ENCODE measurements around the gene IDI2. TPM values are rescaled to one million over a fixed set of nuclear protein-coding genes. Genes with fewer than 3 reads are reported as not detected.

The IDI2 gene
- total RNA-seq, 1 experiment from 2014 or later: not detected

DNA sequence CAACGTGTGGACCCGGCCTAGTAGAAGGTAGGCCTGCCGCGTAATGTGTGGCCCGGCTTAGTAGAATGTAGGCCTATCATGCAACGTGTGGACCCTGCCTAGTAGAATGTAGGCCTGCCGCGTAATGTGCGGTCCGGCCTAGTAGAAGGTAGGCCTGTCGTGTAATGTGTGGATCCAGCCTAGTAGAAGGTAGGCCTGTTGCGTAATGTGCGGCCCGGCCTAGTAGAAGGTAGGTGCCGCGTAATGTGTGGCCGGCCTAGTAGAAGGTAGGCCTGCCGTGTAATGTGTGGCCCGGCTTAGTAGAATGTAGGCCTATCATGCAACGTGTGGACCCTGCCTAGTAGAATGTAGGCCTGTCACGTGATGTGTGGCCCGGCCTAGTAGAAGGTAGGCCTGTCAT lies 49.3 kb downstream of the IDI2 start:
- CTCF ChIA-PET: no interaction called here
- DNase-seq (ENCODE audit: low spot score): no peak
- POLR2A ChIA-PET: no interaction called here
- Mint-ChIP-seq H3K36me3 (peaks cover 38% of the 10 kb centered on the region), H3K27ac (no peak overlapping the region), H3K4me3 (no peak overlapping the region), H3K4me1 (no peaks in the 10 kb centered on the region), H3K9me3 (peaks cover 52% of the 10 kb centered on the region), H3K27me3 (ENCODE audit: low read depth) (peaks cover 15% of the 10 kb centered on the region)
- ATAC-seq: no peak
- TF ChIP-seq ELF4 (CRISPR knock-in tag; IDR thresholded peaks at IDR 0.05; ENCODE audit: low read depth) (no peak), NR2C2 (CRISPR knock-in tag; IDR thresholded peaks at IDR 0.05) (no peak), MXD4 (CRISPR knock-in tag; IDR thresholded peaks at IDR 0.05; ENCODE audit: borderline replicate concordance) (no peak), ZNF671 (CRISPR knock-in tag; IDR thresholded peaks at IDR 0.05) (no peak), NFE2L1 (CRISPR knock-in tag; IDR thresholded peaks at IDR 0.05) (no peak), ZNF396 (CRISPR knock-in tag; IDR thresholded peaks at IDR 0.05; ENCODE audit: borderline replicate concordance) (no peak), CREB1 (CRISPR knock-in tag; IDR thresholded peaks at IDR 0.05) (no peak), ZNF138 (CRISPR knock-in tag; conservative IDR thresholded peaks at IDR 0.05) (no peak), IRF2 (CRISPR knock-in tag; IDR thresholded peaks at IDR 0.05; ENCODE audit: borderline replicate concordance, low read depth) (no peak)
- TF ChIP-seq, protein P1, sequence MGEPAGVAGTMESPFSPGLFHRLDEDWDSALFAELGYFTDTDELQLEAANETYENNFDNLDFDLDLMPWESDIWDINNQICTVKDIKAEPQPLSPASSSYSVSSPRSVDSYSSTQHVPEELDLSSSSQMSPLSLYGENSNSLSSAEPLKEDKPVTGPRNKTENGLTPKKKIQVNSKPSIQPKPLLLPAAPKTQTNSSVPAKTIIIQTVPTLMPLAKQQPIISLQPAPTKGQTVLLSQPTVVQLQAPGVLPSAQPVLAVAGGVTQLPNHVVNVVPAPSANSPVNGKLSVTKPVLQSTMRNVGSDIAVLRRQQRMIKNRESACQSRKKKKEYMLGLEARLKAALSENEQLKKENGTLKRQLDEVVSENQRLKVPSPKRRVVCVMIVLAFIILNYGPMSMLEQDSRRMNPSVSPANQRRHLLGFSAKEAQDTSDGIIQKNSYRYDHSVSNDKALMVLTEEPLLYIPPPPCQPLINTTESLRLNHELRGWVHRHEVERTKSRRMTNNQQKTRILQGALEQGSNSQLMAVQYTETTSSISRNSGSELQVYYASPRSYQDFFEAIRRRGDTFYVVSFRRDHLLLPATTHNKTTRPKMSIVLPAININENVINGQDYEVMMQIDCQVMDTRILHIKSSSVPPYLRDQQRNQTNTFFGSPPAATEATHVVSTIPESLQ (CRISPR knock-in tag; IDR thresholded peaks at IDR 0.05): no peak
- TF ChIP-seq, protein P2, sequence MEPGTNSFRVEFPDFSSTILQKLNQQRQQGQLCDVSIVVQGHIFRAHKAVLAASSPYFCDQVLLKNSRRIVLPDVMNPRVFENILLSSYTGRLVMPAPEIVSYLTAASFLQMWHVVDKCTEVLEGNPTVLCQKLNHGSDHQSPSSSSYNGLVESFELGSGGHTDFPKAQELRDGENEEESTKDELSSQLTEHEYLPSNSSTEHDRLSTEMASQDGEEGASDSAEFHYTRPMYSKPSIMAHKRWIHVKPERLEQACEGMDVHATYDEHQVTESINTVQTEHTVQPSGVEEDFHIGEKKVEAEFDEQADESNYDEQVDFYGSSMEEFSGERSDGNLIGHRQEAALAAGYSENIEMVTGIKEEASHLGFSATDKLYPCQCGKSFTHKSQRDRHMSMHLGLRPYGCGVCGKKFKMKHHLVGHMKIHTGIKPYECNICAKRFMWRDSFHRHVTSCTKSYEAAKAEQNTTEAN (CRISPR knock-in tag; IDR thresholded peaks at IDR 0.05): no peak
- TF ChIP-seq, protein P3, sequence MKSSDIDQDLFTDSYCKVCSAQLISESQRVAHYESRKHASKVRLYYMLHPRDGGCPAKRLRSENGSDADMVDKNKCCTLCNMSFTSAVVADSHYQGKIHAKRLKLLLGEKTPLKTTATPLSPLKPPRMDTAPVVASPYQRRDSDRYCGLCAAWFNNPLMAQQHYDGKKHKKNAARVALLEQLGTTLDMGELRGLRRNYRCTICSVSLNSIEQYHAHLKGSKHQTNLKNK (CRISPR knock-in tag; IDR thresholded peaks at IDR 0.05): no peak
- TF ChIP-seq, protein P4, sequence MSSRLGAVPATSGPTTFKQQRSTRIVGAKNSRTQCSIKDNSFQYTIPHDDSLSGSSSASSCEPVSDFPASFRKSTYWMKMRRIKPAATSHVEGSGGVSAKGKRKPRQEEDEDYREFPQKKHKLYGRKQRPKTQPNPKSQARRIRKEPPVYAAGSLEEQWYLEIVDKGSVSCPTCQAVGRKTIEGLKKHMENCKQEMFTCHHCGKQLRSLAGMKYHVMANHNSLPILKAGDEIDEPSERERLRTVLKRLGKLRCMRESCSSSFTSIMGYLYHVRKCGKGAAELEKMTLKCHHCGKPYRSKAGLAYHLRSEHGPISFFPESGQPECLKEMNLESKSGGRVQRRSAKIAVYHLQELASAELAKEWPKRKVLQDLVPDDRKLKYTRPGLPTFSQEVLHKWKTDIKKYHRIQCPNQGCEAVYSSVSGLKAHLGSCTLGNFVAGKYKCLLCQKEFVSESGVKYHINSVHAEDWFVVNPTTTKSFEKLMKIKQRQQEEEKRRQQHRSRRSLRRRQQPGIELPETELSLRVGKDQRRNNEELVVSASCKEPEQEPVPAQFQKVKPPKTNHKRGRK (CRISPR knock-in tag; IDR thresholded peaks at IDR 0.05; ENCODE audit: borderline replicate concordance): no peak
- TF ChIP-seq, protein P5, sequence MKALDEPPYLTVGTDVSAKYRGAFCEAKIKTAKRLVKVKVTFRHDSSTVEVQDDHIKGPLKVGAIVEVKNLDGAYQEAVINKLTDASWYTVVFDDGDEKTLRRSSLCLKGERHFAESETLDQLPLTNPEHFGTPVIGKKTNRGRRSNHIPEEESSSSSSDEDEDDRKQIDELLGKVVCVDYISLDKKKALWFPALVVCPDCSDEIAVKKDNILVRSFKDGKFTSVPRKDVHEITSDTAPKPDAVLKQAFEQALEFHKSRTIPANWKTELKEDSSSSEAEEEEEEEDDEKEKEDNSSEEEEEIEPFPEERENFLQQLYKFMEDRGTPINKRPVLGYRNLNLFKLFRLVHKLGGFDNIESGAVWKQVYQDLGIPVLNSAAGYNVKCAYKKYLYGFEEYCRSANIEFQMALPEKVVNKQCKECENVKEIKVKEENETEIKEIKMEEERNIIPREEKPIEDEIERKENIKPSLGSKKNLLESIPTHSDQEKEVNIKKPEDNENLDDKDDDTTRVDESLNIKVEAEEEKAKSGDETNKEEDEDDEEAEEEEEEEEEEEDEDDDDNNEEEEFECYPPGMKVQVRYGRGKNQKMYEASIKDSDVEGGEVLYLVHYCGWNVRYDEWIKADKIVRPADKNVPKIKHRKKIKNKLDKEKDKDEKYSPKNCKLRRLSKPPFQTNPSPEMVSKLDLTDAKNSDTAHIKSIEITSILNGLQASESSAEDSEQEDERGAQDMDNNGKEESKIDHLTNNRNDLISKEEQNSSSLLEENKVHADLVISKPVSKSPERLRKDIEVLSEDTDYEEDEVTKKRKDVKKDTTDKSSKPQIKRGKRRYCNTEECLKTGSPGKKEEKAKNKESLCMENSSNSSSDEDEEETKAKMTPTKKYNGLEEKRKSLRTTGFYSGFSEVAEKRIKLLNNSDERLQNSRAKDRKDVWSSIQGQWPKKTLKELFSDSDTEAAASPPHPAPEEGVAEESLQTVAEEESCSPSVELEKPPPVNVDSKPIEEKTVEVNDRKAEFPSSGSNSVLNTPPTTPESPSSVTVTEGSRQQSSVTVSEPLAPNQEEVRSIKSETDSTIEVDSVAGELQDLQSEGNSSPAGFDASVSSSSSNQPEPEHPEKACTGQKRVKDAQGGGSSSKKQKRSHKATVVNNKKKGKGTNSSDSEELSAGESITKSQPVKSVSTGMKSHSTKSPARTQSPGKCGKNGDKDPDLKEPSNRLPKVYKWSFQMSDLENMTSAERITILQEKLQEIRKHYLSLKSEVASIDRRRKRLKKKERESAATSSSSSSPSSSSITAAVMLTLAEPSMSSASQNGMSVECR (CRISPR knock-in tag; IDR thresholded peaks at IDR 0.05; ENCODE audit: borderline replicate concordance): no peak
- TF ChIP-seq, protein P6, sequence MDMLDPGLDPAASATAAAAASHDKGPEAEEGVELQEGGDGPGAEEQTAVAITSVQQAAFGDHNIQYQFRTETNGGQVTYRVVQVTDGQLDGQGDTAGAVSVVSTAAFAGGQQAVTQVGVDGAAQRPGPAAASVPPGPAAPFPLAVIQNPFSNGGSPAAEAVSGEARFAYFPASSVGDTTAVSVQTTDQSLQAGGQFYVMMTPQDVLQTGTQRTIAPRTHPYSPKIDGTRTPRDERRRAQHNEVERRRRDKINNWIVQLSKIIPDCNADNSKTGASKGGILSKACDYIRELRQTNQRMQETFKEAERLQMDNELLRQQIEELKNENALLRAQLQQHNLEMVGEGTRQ (CRISPR knock-in tag; IDR thresholded peaks at IDR 0.05): no peak
- TF ChIP-seq, protein P7, sequence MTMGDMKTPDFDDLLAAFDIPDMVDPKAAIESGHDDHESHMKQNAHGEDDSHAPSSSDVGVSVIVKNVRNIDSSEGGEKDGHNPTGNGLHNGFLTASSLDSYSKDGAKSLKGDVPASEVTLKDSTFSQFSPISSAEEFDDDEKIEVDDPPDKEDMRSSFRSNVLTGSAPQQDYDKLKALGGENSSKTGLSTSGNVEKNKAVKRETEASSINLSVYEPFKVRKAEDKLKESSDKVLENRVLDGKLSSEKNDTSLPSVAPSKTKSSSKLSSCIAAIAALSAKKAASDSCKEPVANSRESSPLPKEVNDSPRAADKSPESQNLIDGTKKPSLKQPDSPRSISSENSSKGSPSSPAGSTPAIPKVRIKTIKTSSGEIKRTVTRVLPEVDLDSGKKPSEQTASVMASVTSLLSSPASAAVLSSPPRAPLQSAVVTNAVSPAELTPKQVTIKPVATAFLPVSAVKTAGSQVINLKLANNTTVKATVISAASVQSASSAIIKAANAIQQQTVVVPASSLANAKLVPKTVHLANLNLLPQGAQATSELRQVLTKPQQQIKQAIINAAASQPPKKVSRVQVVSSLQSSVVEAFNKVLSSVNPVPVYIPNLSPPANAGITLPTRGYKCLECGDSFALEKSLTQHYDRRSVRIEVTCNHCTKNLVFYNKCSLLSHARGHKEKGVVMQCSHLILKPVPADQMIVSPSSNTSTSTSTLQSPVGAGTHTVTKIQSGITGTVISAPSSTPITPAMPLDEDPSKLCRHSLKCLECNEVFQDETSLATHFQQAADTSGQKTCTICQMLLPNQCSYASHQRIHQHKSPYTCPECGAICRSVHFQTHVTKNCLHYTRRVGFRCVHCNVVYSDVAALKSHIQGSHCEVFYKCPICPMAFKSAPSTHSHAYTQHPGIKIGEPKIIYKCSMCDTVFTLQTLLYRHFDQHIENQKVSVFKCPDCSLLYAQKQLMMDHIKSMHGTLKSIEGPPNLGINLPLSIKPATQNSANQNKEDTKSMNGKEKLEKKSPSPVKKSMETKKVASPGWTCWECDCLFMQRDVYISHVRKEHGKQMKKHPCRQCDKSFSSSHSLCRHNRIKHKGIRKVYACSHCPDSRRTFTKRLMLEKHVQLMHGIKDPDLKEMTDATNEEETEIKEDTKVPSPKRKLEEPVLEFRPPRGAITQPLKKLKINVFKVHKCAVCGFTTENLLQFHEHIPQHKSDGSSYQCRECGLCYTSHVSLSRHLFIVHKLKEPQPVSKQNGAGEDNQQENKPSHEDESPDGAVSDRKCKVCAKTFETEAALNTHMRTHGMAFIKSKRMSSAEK (CRISPR knock-in tag; IDR thresholded peaks at IDR 0.05; ENCODE audit: borderline replicate concordance): no peak
